HepG2 (cell line): Measurements from ENCODE around the gene ZFPL1. TPM values are rescaled to one million over a fixed set of nuclear protein-coding genes. Genes with fewer than 3 reads are reported as not detected.

Source experiments
- BCL3 ChIP-seq: sonication (generic); formaldehyde crosslinking; IDR thresholded peaks from 2 replicates; pipeline ENCODE4 v1.5.1; 2020; ENCODE audit warnings: mild to moderate bottlenecking, missing genetic modification reagents, moderate library complexity
- GABPB1 ChIP-seq: IDR thresholded peaks from 2 replicates; pipeline ENCODE4 v1.6.1; 2016; ENCODE audit warnings: mild to moderate bottlenecking, missing genetic modification reagents, moderate library complexity, missing compliant biosample characterization
- IKZF5 ChIP-seq: IDR thresholded peaks from 2 replicates; pipeline ENCODE4 v1.6.1; 2018; ENCODE audit warnings: missing genetic modification reagents, mild to moderate bottlenecking, missing compliant biosample characterization
- LRRFIP1 ChIP-seq: sonication (generic); formaldehyde crosslinking; conservative IDR thresholded peaks from 2 replicates; pipeline ENCODE4 v1.4.0; 2020; ENCODE audit warnings: missing genetic modification reagents
- NFE2L2 ChIP-seq: fragments of 150-350 bp; IDR thresholded peaks from 2 replicates; pipeline ENCODE4 v1.6.1; 2014; ENCODE audit warnings: low read length
- PAWR ChIP-seq: sonication (generic); formaldehyde crosslinking; IDR thresholded peaks from 2 replicates; pipeline ENCODE4 v1.4.0; 2020; ENCODE audit warnings: missing genetic modification reagents, mild to moderate bottlenecking, borderline replicate concordance
- POGK ChIP-seq: sonication (generic); formaldehyde crosslinking; conservative IDR thresholded peaks from 2 replicates; pipeline ENCODE4 v1.8.0; 2022; ENCODE audit warnings: mild to moderate bottlenecking, moderate library complexity, missing genetic modification reagents
- REXO4 ChIP-seq: sonication (generic); formaldehyde crosslinking; IDR thresholded peaks from 2 replicates; pipeline ENCODE4 v1.8.0; 2022; ENCODE audit warnings: missing genetic modification reagents, mild to moderate bottlenecking, borderline replicate concordance
- SALL1 ChIP-seq: sonication (generic); formaldehyde crosslinking; IDR thresholded peaks from 2 replicates; pipeline ENCODE4 v1.8.0; 2022; ENCODE audit warnings: mild to moderate bottlenecking, missing genetic modification reagents
- ZIK1 ChIP-seq: sonication (generic); formaldehyde crosslinking; IDR thresholded peaks from 2 replicates; pipeline ENCODE4 v1.5.0; 2020; ENCODE audit warnings: mild to moderate bottlenecking, low read depth, missing genetic modification reagents, borderline replicate concordance
- ZNF30 ChIP-seq: sonication (generic); formaldehyde crosslinking; IDR thresholded peaks from 2 replicates; pipeline ENCODE4 v1.5.0; 2020; ENCODE audit warnings: mild to moderate bottlenecking, missing genetic modification reagents
- ZNF543 ChIP-seq: sonication (generic); formaldehyde crosslinking; IDR thresholded peaks from 2 replicates; pipeline ENCODE4 v1.4.0; 2020; ENCODE audit warnings: mild to moderate bottlenecking, missing genetic modification reagents
- ZNF563 ChIP-seq: sonication (generic); formaldehyde crosslinking; IDR thresholded peaks from 2 replicates; pipeline ENCODE4 v1.8.0; 2022; ENCODE audit warnings: mild to moderate bottlenecking, moderate library complexity, missing genetic modification reagents
- ZNF597 ChIP-seq: sonication (generic); formaldehyde crosslinking; IDR thresholded peaks from 2 replicates; pipeline ENCODE4 v1.5.0; 2020; ENCODE audit warnings: missing genetic modification reagents
- ZNF605 ChIP-seq: sonication (generic); formaldehyde crosslinking; IDR thresholded peaks from 2 replicates; pipeline ENCODE4 v1.8.0; 2022; ENCODE audit warnings: mild to moderate bottlenecking, missing genetic modification reagents
- polyA plus RNA-seq, 8 experiments: library from polyadenylated mRNA; depleted of rRNA in 3 of 8; stranded (reverse) in 7 of 8; unstranded in 1 of 8; fragments of >200 nt; fragmentation: Illumina TruSeq in 4 of 8; extraction: Trizol in 4 of 8; gene quantifications; 2 replicates each; pipeline versions ENCODE4 v1.2.1 to v1.2.3, GENCODE V29; 2011 to 2016; ENCODE audit warnings: low read depth in 4 of 8, missing spikeins in 1 of 8, mixed read lengths in 1 of 8; ENCODE audit not compliant: insufficient read depth in 1 of 8
- total RNA-seq, 5 experiments: library from RNA; depleted of rRNA; stranded (reverse); fragments of >200 nt; fragmentation: Illumina TruSeq; extraction: Trizol; gene quantifications; 2 replicates each; pipeline ENCODE4 v1.2.3, GENCODE V29; 2016; ENCODE audit warnings: low read depth in 1 of 5
- TF ChIP-seq, protein P1 (sequence below): IDR thresholded peaks from 2 replicates; pipeline ENCODE4 v1.6.1; 2016; ENCODE audit warnings: control low read depth
- TF ChIP-seq, protein P2 (sequence below): sonication (generic); formaldehyde crosslinking; IDR thresholded peaks from 2 replicates; pipeline ENCODE4 v1.4.0; 2020; ENCODE audit warnings: missing genetic modification reagents

The ZFPL1 gene
- total and polyA plus RNA-seq, 2 of the 13 experiments (the other 11 are each of a cell fraction or from before 2014, with no cell fraction given): 32.2 to 56.0 TPM

- TF ChIP-seq PAWR (CRISPR knock-in tag): no peak
- peak; percentile 86; the same call in 1 of the 2 replicates for TF ChIP-seq ZNF605
- no peak; the same call in 1 of the 2 replicates for TF ChIP-seq LRRFIP1 (CRISPR knock-in tag)
- TF ChIP-seq, protein P1, sequence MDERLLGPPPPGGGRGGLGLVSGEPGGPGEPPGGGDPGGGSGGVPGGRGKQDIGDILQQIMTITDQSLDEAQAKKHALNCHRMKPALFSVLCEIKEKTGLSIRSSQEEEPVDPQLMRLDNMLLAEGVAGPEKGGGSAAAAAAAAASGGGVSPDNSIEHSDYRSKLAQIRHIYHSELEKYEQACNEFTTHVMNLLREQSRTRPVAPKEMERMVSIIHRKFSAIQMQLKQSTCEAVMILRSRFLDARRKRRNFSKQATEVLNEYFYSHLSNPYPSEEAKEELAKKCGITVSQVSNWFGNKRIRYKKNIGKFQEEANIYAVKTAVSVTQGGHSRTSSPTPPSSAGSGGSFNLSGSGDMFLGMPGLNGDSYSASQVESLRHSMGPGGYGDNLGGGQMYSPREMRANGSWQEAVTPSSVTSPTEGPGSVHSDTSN (CRISPR knock-in tag): no peak
- TF ChIP-seq ZNF597 (CRISPR knock-in tag): no peak
- TF ChIP-seq, protein P2, sequence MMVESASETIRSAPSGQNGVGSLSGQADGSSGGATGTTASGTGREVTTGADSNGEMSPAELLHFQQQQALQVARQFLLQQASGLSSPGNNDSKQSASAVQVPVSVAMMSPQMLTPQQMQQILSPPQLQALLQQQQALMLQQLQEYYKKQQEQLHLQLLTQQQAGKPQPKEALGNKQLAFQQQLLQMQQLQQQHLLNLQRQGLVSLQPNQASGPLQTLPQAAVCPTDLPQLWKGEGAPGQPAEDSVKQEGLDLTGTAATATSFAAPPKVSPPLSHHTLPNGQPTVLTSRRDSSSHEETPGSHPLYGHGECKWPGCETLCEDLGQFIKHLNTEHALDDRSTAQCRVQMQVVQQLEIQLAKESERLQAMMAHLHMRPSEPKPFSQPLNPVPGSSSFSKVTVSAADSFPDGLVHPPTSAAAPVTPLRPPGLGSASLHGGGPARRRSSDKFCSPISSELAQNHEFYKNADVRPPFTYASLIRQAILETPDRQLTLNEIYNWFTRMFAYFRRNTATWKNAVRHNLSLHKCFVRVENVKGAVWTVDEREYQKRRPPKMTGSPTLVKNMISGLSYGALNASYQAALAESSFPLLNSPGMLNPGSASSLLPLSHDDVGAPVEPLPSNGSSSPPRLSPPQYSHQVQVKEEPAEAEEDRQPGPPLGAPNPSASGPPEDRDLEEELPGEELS (CRISPR knock-in tag): peak; percentile 47
- TF ChIP-seq ZNF563: no peak
- peak; percentile 96 for TF ChIP-seq GABPB1
- TF ChIP-seq REXO4 (CRISPR knock-in tag): no peak
- TF ChIP-seq ZNF543: 0 out of 2 replicates have a peak, but pooled peaks have one; percentile 27
- TF ChIP-seq SALL1 (CRISPR knock-in tag): peak; percentile 74
- peak; percentile 27; the same call in 1 of the 2 replicates for TF ChIP-seq NFE2L2
- peak; percentile 83; the same call in 1 of the 2 replicates for TF ChIP-seq IKZF5 (CRISPR knock-in tag)
- TF ChIP-seq POGK (CRISPR knock-in tag): peak; percentile 90
- no peak for TF ChIP-seq ZNF30 (CRISPR knock-in tag)
- no peak for TF ChIP-seq BCL3 (CRISPR knock-in tag)
- peak; percentile 84 for TF ChIP-seq ZIK1 (CRISPR knock-in tag)
These were observed 12.2 kb downstream of the ZFPL1 start, which contains the start of gene VPS51 (continued) for GRCh38 chr11:65095974-65096806.
